ENCODE data around the gene TBC1D4. TPM values are rescaled to one million over a fixed set of nuclear protein-coding genes. Genes with fewer than 3 reads are reported as not detected.

Gene TBC1D4
- total RNA-seq, 2 donors from 2014 or later = 64.3 to 162 TPM

- Histone ChIP-seq H3K27ac (peak overlapping the region; percentile 24 to 76), H3K4me3 (no peak overlapping the region), H3K9me3 (no peaks in the 10 kb centered on the region), H3K36me3 (no peaks in the 10 kb centered on the region), H3K27me3 (no peaks in the 10 kb centered on the region), H3K4me1 (peaks cover 0 to 76% of the 10 kb centered on the region in 2 donors)
- TF ChIP-seq CTCF (IDR thresholded peaks at IDR 0.05) = no peak
- no peak for DNase-seq (ENCODE audit: low spot score)
Measured at GRCh38 chr13:75418997-75419396, 63.0 kb downstream of the TBC1D4 start.

- DNase-seq (ENCODE audit: low spot score) = no peak
- H3K27me3 ChIP-seq = no peaks in the 10 kb centered on the region
- H3K27ac ChIP-seq = peak overlapping the region; percentile 24 to 76
- H3K9me3 ChIP-seq = no peaks in the 10 kb centered on the region
- peaks cover 0 to 73% of the 10 kb centered on the region in 2 donors for H3K4me1 ChIP-seq
- H3K4me3 ChIP-seq = no peak overlapping the region
- TF ChIP-seq CTCF (IDR thresholded peaks at IDR 0.05) = no peak
- no peaks in the 10 kb centered on the region for H3K36me3 ChIP-seq
Measured at GRCh38 chr13:75418186-75418843, 63.7 kb downstream of the TBC1D4 start.

- no peak for DNase-seq (ENCODE audit: low spot score)
- TF ChIP-seq CTCF (IDR thresholded peaks at IDR 0.05) = no peak
- Histone ChIP-seq H3K27me3 (no peaks in the 10 kb centered on the region), H3K36me3 (no peaks in the 10 kb centered on the region), H3K4me3 (no peak overlapping the region), H3K4me1 (peaks cover 0 to 67% of the 10 kb centered on the region in 2 donors), H3K9me3 (no peaks in the 10 kb centered on the region), H3K27ac (peak overlapping the region; percentile 60 to 76)
Measured at GRCh38 chr13:75417656-75418055, 64.3 kb downstream of the TBC1D4 start.

GRCh38 chr13:75417012-75417384, 65.0 kb downstream of the TBC1D4 start:
- H3K27ac ChIP-seq = peak overlapping the region; percentile 60 to 76
- H3K27me3 ChIP-seq = no peaks in the 10 kb centered on the region
- DNase-seq (ENCODE audit: low spot score) = no peak
- H3K4me3 ChIP-seq = no peak overlapping the region
- peaks cover 0 to 61% of the 10 kb centered on the region in 2 donors for H3K4me1 ChIP-seq
- H3K36me3 ChIP-seq = no peaks in the 10 kb centered on the region
- no peak for TF ChIP-seq CTCF (IDR thresholded peaks at IDR 0.05)
- H3K9me3 ChIP-seq = no peaks in the 10 kb centered on the region

- Histone ChIP-seq H3K27me3 (no peaks in the 10 kb centered on the region), H3K36me3 (no peaks in the 10 kb centered on the region), H3K9me3 (no peaks in the 10 kb centered on the region), H3K4me3 (no peak overlapping the region), H3K4me1 (peaks cover 0 to 58% of the 10 kb centered on the region in 2 donors), H3K27ac (peak overlapping the region; percentile 60 to 76)
- TF ChIP-seq CTCF (IDR thresholded peaks at IDR 0.05) = no peak
- DNase-seq (ENCODE audit: low spot score) = no peak
Measured at GRCh38 chr13:75416327-75417011, 65.5 kb downstream of the TBC1D4 start.

All from right atrium auricular region (tissue), 2 donors.